ENCODE measurements around the gene OCRL. TPM values are rescaled to one million over a fixed set of nuclear protein-coding genes. Genes with fewer than 3 reads are reported as not detected.

OCRL gene
- total and polyA plus RNA-seq, 2 donors from 2014 or later: 9.4 to 20.0 TPM

DNA sequence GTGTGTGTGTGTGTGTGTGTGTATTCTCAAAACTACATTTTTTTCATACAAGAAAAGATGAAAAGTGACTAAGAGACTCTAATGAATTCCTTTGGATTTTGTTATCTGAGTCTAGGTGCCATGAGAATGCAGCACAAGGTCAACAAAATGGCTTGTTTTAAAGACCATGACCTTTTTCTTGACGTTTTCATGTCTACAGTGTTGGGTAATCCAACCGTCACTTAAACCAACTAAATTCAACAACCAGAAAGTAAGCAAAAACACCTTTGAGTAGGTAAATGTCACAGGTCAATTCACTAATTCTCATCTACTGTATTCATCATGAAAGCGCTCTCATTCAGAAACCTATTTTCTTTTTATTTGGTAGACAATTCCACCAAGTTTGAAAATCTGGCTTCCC, 19.9 kb upstream of the OCRL start:
- H3K9ac ChIP-seq (ENCODE audit: low read length in 3 of 3): no peak overlapping the region
- no peak for DNase-seq
- FAIRE-seq: no peak
- no peaks in the 10 kb centered on the region for H3K27me3 ChIP-seq (ENCODE audit: control insufficient read depth, insufficient read depth, low read length)
- no peaks in the 10 kb centered on the region for H3K36me3 ChIP-seq (ENCODE audit: control insufficient read depth in 2 of 3, insufficient read depth in 3 of 3, low read length in 3 of 3)
- H3K4me1 ChIP-seq (ENCODE audit: control insufficient read depth in 2 of 3, insufficient read depth in 2 of 3, low read depth in 1 of 3, low read length in 3 of 3): no peaks in the 10 kb centered on the region
- H3K9me3 ChIP-seq (ENCODE audit: control insufficient read depth in 2 of 3, insufficient read depth in 1 of 3, low read length in 3 of 3): no peaks in the 10 kb centered on the region
- H3K27ac ChIP-seq (ENCODE audit: low read depth in 2 of 2, low read length in 2 of 2): no peak overlapping the region
- no peak overlapping the region for H3K4me3 ChIP-seq (ENCODE audit: low read length in 3 of 3)
- TF ChIP-seq, protein P1, sequence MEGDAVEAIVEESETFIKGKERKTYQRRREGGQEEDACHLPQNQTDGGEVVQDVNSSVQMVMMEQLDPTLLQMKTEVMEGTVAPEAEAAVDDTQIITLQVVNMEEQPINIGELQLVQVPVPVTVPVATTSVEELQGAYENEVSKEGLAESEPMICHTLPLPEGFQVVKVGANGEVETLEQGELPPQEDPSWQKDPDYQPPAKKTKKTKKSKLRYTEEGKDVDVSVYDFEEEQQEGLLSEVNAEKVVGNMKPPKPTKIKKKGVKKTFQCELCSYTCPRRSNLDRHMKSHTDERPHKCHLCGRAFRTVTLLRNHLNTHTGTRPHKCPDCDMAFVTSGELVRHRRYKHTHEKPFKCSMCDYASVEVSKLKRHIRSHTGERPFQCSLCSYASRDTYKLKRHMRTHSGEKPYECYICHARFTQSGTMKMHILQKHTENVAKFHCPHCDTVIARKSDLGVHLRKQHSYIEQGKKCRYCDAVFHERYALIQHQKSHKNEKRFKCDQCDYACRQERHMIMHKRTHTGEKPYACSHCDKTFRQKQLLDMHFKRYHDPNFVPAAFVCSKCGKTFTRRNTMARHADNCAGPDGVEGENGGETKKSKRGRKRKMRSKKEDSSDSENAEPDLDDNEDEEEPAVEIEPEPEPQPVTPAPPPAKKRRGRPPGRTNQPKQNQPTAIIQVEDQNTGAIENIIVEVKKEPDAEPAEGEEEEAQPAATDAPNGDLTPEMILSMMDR (IDR thresholded peaks at IDR 0.05; ENCODE audit: borderline replicate concordance, extremely low read depth, insufficient read depth): no peak
- intact Hi-C loops (cut with DNase I): no loop called here

DNA sequence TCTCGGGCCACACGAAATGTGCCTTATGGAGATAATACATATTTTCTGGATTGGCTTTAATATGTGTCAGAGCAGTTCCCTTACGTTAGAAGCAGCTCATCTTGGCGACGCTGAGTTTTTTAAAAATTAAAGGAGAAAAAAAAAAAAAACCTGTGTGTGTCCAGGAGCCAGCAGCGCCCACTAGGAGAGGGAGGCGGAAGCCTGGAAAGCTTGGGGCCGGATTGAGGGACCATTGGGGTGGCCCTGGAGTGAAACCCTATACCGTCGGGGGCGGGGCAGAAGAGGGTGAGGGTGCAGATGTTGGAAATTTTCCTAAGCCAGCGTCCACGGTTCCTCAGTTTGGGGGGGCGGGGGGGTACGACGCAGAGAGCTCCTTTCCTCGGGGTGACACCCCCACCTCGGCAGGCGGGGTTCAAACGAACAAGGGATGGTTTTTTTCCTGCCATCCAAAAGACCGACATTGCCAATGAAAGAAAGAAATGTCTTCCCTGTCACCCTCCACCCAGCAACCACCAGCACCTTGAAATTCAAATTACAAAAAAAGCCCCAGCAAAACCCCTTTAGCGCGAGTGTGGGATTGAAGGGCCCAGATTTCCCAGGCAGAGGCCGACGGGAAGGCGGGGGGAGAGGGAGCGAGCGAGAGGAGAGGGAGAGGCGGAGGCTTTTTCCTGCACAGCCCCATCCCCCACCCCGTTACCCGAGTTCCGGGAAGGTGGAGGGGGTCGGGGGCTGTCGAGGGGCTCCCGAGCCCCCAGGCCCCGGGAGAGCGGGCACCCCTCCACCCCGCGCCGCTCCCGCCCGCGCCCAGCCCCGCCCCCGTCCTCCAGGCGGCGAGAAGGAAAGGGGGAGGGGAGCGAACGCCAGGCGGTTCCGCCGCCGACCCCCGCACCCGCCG, 17.6 kb upstream of the OCRL start:
- H3K27me3 ChIP-seq (ENCODE audit: control insufficient read depth, insufficient read depth, low read length): no peaks in the 10 kb centered on the region
- DNase-seq (peak; percentile 75 to 91 (median 81)), FAIRE-seq (no peak)
- H3K4me1 ChIP-seq (ENCODE audit: control insufficient read depth in 2 of 3, insufficient read depth in 2 of 3, low read depth in 1 of 3, low read length in 3 of 3): no peaks in the 10 kb centered on the region
- TF ChIP-seq, protein P1 (IDR thresholded peaks at IDR 0.05; ENCODE audit: borderline replicate concordance, extremely low read depth, insufficient read depth): no peak
- peak overlapping the region; percentile 52 to 74 (median 68) for H3K4me3 ChIP-seq (ENCODE audit: low read length in 3 of 3)
- no peaks in the 10 kb centered on the region for H3K9me3 ChIP-seq (ENCODE audit: control insufficient read depth in 2 of 3, insufficient read depth in 1 of 3, low read length in 3 of 3)
- H3K36me3 ChIP-seq (ENCODE audit: control insufficient read depth in 2 of 3, insufficient read depth in 3 of 3, low read length in 3 of 3): no peaks in the 10 kb centered on the region
- peak overlapping the region; percentile 85 to 88 for H3K27ac ChIP-seq (ENCODE audit: low read depth in 2 of 2, low read length in 2 of 2)
- H3K9ac ChIP-seq (ENCODE audit: low read length in 3 of 3): peak overlapping the region; percentile 55 to 77 (median 62)
- intact Hi-C loops (cut with DNase I): no loop called here

DNA sequence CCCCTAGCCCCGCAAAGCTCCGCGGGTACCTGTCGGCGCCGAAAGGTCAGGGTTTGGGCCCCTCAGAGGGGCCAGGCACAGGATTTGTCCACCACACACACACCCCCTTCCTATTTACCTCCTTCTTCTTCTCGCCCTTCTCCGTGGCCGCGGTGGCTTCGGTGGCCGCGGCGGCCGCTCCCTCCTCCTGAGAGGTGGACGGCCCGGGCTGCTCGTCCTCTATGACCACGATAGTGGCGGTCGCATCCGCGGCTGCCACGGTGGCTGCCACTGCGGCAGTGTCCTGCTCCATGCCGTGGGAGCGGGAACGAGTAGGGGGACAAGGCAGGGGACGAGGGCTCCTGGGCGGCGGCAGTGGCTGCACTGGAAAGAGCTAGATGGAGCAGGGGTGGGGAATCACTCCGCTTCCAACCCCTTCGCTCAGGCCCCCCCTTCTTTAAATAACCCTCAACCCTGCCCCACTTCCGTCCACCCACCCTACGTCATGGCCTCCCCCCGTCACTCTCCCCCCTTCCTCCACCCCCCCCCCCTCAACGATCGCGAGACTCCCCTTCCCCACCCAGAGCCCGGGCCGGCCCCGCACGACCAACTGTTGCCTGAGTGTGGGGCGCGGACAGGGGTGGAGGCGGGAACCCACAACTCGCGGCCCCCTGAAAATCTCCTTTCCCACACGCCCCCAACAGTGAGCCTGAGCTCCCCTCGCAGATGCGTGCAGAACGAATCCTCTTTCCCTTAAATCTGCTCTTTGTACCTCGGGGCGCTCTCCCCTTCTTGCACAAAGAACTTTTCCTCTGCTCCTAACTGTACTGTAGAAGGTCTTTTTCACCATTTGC, 16.8 kb upstream of the OCRL start, which contains the start of gene SMARCA1:
Gene SMARCA1, minus strand, starts transcription at position 412 of the 833 bp plus-strand sequence. Its CDS starts 120 bp downstream, at position 292.
- TF ChIP-seq, protein P1 (IDR thresholded peaks at IDR 0.05; ENCODE audit: borderline replicate concordance, extremely low read depth, insufficient read depth): no peak
- no peaks in the 10 kb centered on the region for H3K9me3 ChIP-seq (ENCODE audit: control insufficient read depth in 2 of 3, insufficient read depth in 1 of 3, low read length in 3 of 3)
- no peak for FAIRE-seq
- no peaks in the 10 kb centered on the region for H3K4me1 ChIP-seq (ENCODE audit: control insufficient read depth in 2 of 3, insufficient read depth in 2 of 3, low read depth in 1 of 3, low read length in 3 of 3)
- H3K4me3 ChIP-seq (ENCODE audit: low read length in 3 of 3): peak within 1 kb of the TSS; percentile 52 to 74 (median 68)
- intact Hi-C loops (cut with DNase I): no loop called here
- no peaks in the 10 kb centered on the region for H3K36me3 ChIP-seq (ENCODE audit: control insufficient read depth in 2 of 3, insufficient read depth in 3 of 3, low read length in 3 of 3)
- peak within 1 kb of the TSS; percentile 55 to 77 (median 62) for H3K9ac ChIP-seq (ENCODE audit: low read length in 3 of 3)
- H3K27me3 ChIP-seq (ENCODE audit: control insufficient read depth, insufficient read depth, low read length): no peaks in the 10 kb centered on the region
- H3K27ac ChIP-seq (ENCODE audit: low read depth in 2 of 2, low read length in 2 of 2): peak within 1 kb of the TSS; percentile 85 to 88
- DNase-seq: peak; percentile 75 to 89 (median 86)

All from kidney (tissue), 14 donors.